HG02885 (cell line): Measurements from ENCODE around the gene ZNF496.
"Not testable (repeated sequence)": the region's sequence is repeated elsewhere in the genome, so short reads cannot be mapped to it uniquely, and the experiment has no call there.

Source experiments
- ATAC-seq: cut with Tn5 transposase; IDR thresholded peaks from one replicate; pipeline ENCODE4 v1.9.1; 2021; ENCODE audit warnings: mild to moderate bottlenecking; ENCODE audit not compliant: unreplicated experiment, poor library complexity

The ZNF496 gene

DNA sequence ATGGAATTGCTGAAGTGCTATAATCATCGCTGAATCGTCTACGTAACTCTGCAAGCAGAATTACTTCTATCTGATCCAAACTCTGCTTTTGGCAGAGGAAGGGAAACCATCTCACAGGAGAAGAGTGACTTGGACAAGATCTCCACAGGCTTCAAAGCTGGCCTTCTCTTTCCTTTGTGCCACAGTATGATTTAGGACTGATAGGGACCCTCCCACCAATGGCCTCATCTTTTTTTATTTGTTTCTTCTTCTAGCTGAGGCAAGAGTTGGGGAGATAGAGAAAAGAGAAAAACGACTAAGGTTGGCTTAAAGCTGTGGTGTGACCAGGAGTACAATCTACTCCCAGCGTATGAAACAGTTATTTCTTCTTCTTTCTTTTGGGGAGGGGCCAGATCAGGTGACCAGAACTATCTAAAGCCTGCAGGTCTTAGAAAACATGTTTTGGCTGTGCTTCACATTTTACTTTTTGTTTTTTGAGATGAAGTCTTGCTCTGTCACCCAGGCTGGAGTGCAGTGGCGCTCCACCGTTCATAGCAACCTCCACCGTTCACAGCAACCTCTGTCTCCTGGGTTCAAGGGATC is 35.0 kb downstream of the ZNF496 start:
- no peak for ATAC-seq

DNA sequence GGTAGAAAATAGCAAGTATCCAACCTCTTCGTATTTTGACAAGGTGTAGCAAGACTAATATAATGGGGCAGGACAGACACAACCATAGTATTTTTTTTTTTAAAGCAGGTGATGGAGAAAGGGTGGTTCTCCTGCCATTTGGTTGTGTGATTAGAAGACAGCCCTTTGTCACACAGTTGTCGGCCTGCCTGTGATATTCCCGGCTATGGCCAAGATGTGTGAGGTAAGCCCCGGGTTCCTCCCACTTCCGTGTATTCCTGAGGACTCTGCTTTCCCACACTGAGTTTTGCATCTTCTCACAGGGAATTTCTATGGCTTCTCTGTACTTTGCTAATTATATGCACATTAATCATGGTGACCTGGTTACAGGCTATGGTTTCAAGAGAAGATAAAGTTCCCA is 35.9 kb downstream of the ZNF496 start:
- no peak for ATAC-seq

DNA sequence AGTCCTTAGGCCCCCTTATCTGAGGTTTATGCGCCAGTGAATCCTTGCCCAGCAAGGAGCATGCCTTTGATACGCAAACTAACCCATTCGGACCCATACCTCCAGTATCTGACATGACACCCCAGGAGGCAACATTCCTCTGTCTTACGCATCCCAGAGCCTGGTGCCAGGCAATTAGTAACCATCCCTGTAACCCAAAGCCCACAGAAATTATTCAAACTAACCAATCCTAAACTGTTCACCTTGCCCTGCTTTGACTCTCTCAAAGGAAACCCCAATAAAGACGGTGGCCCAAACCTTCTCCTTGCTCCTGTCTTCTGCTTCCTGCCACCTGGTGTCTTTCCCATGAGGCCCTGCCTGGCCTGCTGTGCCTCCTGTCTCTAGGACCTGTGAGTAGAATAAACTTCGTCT is 36.4 kb downstream of the ZNF496 start:
- no peak for ATAC-seq

DNA sequence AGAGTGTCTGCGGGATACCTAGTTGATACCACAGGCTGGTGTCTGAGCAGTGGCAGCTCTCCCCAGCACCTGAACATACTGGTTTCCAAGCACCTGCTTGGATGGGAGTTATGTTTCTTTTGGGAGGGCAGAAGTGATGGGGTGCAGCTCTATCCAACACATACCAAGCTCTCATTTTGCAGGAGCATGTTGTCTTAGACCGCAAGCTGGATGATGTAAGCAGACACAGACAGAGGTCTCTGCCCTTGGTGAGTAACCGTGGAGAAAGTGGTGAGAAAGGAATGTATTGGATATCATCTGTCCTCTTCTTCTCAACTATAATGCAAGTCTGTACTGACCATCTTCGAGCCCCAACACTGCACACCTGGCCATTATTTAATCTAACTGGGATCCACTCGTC is 37.4 kb downstream of the ZNF496 start:
- no peak for ATAC-seq

DNA sequence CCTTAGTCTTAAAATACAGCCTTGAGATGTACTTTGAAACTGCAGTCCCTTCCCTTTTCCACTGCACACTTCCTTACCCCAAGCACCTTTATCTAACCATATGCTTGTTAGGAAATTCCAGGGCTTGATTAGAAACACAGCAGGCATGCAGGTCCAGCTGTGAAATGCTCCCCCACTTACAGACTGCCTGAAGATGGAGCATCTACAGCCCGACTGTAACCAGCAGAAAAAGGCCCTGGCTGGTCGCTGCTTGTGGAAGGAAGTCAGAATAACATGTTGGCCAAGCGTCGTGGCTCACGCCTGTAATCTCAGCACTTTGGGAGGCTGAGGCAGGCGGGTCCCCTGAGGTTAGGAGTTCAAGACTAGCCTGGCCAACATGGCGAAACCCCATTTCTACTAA is 38.6 kb downstream of the ZNF496 start:
- no peak for ATAC-seq

DNA sequence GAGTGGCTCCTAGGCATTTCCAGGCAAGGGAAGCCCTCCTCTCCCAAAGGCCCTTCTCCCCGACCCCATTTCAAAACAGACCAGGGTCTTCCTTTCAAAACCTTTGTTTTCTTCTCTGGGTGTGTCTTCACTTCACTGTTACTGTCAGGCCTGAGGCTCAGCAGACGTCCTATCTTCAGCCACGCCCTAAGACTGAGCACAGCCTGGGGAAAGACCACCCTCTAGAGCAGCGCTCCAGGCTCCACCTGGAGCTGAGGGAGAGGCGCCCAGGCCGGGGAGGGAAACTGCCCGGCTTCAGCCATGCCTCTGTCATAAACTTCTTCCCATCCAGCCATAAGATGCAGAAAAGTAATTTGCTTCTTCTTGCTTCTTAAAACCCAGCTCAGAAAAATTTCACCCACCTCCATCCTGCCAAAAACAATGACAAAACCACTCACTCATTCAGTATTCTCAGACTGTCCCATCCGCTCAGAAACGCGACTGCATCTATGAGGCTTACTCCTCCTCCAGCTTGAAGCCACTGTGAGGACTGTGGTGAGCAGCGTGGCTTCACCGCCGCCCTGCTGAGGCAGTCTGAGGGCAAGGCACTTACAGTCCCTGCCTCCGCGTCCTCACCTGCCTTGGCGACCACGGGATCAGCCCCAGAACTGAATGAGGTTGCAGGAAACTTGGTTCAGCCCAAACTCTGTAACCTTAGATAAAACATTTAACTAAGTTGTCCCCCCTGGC is 39.7 kb downstream of the ZNF496 start:
- no peak for ATAC-seq

DNA sequence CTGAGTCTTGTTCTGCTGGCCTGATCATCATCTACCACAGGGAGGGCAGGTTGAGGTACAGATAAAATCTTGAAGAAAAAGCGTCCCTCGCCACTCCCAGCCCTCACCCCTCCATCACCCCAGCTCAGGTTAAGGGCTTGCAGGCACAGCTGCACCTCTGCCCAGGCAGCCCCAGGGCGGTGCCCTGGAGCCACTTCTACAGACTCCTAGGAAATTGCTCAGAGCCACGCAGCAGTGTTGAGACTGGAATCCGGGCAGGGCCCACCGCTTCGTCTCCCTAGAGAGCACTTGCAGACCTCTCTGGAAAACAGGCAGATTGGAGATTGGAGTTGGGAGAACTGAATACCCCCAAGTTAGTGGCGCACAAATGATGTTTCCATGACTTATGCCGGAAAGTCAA is 40.5 kb downstream of the ZNF496 start:
- no peak for ATAC-seq

DNA sequence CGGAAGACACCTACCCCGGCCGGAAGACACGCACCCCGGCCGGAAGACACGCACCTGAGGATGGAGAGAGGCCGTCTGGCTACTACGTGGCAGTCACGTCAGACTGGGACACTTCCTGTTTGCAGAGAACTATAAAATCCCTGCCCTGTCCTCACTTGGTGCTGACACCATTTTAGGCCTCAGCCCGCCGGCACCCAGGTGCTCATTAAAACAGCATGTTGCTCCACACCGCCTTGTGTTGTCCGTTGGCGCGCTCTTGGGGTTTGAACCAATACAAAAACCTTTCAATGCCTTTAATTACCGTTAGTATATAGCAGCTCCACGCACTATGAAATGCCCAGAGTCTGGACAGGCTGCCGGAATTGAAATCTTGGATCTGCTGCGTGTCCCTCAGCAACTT is 41.1 kb downstream of the ZNF496 start:
- no peak for ATAC-seq

DNA sequence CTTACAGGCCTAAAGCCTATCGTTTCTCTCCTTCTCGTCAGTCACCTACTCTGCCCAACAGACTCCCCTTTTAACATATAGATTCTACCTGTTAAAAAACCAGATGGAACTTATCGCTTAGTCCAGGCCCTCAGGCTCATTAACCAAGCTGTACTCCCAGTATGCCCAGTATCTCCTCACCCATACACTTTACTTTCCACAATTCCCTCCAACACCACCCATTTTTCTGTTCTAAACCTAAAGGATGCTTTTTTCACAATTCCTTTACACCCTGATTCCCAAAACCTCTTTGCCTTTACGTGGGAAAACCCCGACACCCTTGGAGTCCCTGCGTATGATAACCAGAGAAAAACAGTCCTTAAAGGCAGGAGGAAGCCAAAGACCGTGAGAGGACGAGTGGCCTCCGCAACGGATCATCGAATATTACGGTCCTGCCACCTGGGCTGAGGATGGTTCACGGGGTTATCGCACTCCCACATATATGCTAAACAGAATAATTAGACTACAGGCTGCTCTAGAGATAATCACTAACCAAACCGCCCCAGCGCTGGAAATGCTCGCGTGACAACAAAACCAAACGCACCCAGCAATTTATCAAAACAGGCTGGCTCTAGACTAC is 42.3 kb downstream of the ZNF496 start:
- not testable (repeated sequence) for ATAC-seq

DNA sequence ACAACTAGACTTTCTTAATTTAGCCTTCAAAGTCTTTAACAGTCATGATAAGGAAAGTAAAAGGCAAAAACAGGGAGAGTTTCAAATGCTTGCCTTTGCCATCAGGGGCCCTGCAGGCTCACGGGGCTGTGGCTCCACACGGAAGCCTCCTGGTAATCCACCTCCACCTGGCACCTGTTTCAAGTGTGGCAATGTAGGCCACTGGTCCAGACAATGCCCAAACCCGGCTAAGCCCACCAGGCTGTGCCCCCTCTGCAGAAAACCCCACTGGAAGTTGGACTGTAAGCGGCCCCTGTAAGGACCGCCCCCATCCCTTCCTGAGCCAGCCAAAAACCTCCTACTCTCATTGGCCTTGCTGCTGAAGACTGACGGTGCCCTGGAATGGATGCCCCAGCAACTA is 43.3 kb downstream of the ZNF496 start:
- no peak for ATAC-seq

DNA sequence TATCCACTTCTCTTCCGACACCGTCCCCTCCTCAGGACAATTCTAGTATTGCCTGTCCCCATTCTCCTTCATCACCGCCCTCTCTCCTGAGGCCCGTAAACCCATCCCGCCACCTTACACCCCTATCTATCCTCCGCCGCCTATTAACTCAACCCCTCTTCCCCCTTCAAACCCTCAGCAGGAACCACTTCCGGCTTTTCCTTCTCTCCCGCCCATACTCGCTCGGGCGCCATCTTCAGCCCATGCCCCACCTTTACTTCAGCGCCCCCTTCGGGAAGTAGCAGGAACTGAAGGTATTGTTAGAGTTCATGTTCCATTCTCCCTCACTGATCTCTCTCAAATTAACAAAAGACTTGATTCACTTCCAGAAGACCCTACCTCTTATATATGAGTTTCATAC is 44.2 kb downstream of the ZNF496 start:
- ATAC-seq = no peak

DNA sequence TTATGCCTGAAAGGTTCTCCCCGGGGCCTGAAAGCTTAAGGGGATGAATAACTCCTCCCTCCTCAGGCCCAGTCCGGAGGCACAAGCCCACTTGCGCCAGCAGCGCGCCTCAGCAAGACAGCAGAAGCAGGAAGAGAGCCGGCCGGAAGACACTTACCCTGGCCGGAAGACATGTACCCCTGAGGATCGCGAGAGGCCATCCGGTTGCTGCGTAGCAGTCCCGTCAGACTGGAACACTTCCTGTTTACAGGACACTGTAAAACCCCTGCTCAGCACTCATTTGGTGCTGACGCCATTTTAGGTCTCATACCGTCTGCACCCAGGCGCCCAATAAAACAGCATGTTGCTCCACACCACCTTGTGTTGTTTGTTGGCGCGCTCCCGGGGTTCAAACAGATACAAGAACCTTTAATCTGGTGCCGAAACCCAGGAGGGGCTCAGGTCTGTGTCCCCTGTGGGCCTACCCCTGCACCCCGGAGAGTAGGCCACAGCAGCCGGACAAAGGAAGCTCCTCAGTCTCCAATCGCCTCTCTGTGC is 45.5 kb downstream of the ZNF496 start:
- ATAC-seq = no peak

DNA sequence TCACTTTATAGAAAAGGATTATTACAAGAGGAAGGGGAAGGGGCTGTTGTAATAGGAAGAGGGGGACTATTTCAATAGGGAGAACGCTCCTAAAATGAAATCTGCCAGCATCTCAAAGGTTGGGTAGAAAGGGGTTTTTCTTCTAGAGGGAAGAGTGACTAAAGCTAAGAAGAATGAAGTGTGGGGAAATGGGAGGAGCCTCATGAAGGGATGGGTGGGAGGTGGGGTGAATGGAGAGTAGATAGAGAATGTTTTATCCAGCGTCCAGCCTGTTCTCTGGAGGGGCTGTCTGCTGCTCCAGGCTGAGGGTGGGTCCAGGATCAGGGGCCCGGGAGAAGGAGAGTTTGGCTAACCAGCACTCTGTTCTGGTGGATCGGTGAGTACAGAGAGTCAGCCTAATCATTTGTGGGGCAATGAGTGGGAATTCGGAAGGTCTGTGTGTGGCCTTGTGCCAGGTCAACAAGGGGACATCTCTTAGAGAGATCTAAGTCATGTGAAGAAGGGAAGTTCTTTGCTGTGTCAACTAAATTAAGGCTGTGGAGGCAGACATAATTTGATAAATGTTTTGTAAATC is 50.6 kb downstream of the ZNF496 start:
- no peak for ATAC-seq

DNA sequence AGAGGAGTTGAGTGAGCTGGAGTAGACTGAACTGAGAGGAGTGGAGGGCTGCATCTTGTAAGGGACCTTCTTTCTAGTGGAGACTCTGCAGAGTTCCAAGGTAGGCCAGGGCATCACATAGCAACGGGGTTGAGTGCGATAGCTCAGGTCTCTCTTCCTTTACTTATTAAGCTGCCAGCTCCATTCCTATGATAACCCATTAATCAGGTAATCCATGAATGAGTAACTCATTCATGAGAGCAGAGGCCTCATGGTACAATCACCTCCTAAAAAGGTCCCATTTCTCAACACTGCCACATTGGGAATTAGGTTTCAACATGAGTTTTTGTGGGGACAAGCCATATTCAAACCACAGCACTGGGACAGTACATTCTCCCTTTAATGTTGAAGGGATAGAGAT is 54.5 kb downstream of the ZNF496 start:
- ATAC-seq = no peak

DNA sequence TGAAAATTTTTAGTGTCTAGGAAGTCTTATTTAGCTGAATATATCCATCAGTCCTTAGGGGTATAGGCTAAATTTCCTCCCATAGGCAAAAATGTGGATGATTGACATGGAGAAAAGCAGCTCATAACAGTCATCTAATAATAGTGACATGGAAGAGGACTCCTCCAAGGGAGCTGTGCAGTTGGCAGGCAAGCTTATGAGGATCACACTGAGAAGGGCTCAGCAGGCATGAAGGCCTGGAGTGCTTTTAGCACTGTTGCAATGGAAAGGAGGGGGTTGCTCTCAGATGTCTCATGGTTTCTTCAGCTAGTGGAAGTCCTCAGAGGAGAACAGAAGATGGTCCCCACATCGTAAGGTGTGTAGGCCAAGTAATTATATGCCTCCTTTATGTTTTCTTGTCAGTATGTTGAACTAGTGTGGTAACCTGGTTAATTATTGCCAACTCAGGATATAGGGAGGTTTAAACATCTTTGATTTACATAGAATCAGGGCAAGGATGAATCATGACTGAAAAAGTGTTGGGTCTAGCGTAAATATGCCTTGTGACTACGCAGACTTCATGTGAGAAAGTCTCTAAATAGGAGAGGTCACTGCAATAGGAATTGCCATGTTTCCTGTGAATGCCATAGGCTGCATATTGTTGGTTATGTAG is 56.9 kb downstream of the ZNF496 start:
- ATAC-seq = no peak

DNA sequence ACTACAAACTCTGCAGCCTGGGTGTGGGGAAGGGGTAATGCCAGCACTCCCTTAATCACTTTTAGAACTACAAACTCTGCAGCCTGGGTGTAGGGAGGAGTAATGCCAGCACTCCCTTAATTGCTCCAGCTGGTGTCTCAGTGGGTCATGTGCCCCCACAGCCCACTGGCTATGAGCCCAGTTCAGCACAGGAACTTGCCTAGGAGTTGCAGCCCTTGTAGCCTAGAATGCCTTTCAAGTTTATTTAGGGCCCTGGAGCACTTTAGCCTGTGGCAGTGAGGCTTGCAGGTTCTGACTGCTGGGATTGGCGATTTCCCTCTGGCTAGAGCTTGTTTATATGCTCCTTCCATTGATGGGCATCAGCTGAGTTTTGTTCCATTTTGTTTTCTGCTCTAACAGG is 58.7 kb downstream of the ZNF496 start:
- no peak for ATAC-seq

DNA sequence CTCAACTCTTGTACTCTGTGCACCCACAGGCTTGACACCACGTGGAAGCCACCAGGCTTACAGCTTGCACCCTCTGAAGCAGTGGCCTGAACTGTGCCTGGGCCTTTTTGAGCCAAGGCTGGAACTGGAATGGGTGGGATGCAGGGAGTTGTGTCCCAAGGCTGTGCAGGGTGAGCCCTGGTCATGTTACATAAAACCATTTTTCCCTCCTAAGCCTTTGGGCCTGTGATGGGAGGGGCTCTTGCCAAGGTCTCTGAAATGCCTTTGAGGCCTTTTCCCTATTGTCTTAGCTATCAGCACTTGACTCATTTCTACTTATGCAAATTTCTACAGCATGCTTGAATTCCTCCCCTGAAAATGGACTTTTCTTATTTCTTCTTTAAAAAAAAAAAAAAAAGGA is 61.7 kb downstream of the ZNF496 start:
- no peak for ATAC-seq

DNA sequence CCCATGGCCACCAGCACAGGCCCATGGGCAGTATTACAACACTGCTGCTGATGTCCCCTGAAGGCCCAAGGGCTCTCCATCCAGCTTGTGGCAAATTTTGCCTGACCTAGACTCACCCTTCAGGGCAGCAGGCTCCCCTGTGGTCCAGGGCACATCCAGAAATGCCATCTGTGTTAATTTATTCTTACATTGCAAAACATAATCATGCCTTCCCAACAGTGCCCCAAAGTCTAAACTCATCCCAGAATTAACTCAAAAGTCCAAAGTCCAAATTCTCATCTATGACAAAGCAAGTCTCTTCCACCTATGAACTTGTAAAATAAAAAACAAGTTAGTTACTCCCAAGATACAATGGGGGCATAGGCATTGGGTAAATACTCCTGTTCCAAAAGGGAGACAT is 62.5 kb downstream of the ZNF496 start:
- no peak for ATAC-seq

DNA sequence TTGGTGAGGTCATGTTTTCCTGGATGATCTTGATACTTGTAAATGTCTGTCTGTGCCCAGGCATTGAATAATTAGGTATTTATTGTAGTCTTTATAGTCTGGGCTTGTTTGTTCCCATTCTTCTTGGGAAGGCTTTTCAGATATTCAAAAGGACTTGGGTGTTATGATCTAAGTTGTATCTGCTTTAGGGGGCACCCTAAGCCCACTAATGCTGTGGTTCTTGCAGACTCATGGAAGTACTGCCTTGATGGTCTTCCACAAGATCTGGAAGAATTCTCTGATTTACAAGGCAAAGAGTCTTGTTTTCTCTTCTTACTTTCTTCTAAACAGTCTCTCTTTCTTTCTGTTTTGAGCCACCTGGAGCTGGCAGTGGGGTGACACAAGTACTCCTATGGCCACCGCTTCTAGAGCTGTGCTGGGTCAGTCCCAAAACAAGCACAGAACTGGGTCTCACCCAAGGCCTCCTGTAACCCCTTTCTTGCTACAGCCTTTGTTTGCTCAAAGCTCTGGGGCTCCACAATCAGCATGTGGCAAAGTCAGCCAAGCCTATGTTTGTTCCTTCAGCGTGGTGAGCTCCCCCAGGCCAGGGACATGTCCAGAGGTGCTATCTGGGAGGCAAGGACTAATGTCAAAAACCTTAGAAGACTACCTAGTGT is 63.1 kb downstream of the ZNF496 start:
- ATAC-seq = no peak

DNA sequence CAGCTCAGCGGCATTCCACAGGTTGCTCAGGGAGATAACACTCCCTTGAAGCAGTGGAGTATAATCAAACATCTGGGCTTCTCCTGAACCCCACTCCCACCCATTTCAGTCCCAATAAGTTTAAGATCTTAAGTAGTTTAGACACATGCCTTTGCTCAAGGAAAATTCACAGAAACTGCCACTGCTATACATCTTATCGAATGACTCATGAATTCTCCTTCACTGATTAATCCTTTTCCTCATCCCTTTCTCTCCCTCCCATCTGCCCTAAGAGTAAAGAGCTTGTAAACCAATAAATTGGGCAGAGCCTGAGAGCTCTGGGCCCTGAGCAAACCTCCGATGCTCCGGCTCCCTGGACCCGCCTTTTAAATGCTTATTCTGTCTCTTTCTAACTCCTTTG is 65.6 kb downstream of the ZNF496 start:
- no peak for ATAC-seq
